HL-60 (cell line): ENCODE measurements around the gene ASCL1.

Source experiments
- CTCF ChIP-seq: IDR thresholded peaks from one replicate; pipeline ENCODE4 v1.5.1; 2011; ENCODE audit warnings: low read length, control low read depth, inconsistent platforms; ENCODE audit not compliant: insufficient read depth
- GABPA ChIP-seq: IDR thresholded peaks from 2 replicates; pipeline ENCODE4 v1.6.1; 2012; ENCODE audit warnings: low read depth
- POLR2AphosphoS5 ChIP-seq: IDR thresholded peaks from 2 replicates; pipeline ENCODE4 v1.6.1; 2012; ENCODE audit warnings: low read depth
- REST ChIP-seq: IDR thresholded peaks from 2 replicates; pipeline ENCODE4 v1.6.1; 2012; ENCODE audit warnings: low read depth; ENCODE audit not compliant: insufficient replicate concordance

- TF ChIP-seq REST = no peak
- TF ChIP-seq POLR2AphosphoS5 = no peak
- no peak for TF ChIP-seq CTCF
- TF ChIP-seq GABPA = no peak
Observed at GRCh38 chr12:102961466-102961855, 4.0 kb downstream of the ASCL1 start.
